ENCODE results near the gene TCP10L. TPM values are rescaled to one million over a fixed set of nuclear protein-coding genes. Genes with fewer than 3 reads are reported as not detected.

Gene TCP10L
- total and polyA plus RNA-seq, 2 of the 8 experiments (the other 6 are each of a cell fraction or from before 2014, with no cell fraction given) = 0.45 to 0.99 TPM

DNA sequence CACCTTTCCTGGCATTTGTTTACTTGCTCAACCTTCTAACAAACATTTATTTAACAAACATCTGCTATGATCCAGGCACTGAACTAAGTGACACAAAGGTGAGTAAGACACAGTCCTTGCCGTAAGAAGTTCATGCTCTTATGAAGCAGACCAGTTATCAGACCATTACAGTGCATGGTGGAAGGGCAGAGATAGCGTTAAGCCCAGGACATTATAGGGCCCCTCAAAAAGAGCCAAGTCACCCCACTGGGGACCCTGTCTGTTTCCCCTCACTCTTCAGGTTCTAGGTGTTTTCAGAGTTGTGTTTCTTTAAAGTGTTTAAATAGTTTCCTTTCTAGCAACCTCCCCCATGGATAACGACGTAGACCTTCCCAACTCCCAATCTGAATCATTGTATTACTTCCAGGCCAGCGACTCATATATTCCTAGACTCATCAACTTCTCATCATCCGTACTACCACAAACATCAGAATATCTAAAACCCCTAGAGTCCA, 39.3 kb downstream of the TCP10L start (continued):
- TF ChIP-seq YY1 (IDR thresholded peaks at IDR 0.05; ENCODE audit: low read depth, low read length) = no peak
- no peak for TF ChIP-seq GTF2F1 (IDR thresholded peaks at IDR 0.05; ENCODE audit: borderline replicate concordance, low read depth, low read length)
- no peak for TF ChIP-seq NANOG (IDR thresholded peaks at IDR 0.05; ENCODE audit: insufficient read depth, low read depth, low read length, poor library complexity, severe bottlenecking)
- no peak for TF ChIP-seq POU5F1 (IDR thresholded peaks at IDR 0.05; ENCODE audit: low read depth, low read length)

Data from H1 (cell line).